Activated T-cell treated with anti-CD3 and anti-CD28 coated beads for 24 hours (primary cell): Measurements from ENCODE around the gene ABCC1.

ENCODE experiments used
- DNase-seq: peaks from one replicate; pipeline ENCODE4 v3.0.0-alpha.2; 2020; ENCODE audit warnings: low read depth

The ABCC1 gene

DNA sequence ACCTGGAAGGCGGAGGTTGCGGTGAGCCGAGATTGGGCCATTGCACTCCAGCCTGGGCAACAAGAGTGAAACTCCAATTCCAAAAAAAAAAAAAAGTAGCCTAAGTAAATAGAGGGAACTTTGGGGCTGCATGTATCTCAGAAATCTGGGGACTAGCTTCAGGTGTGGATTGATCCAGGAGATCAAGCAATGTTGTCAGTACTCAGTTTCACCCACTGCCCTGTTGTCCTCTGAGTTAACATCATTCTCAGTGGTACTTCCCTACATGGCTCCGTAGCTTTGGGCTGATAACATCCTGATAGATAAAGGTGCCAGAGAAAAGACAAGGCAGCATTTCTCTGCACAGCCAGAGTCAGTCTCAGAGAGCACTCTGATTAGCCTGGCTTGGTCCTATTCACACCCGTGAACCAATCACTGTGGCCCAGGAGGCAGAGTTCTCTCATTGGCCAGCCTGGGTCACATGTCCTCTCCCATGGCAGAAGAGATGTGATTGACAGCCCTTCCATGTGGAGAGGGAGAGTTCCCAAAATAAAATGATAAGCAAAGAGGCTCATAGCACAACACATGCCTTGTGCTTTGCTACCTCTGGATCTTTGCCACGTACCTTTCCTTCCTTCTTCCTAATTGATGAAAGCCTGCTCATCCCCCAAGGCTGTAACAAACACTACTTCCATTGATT is 99.6 kb downstream of the ABCC1 start:
- no peak for DNase-seq

DNA sequence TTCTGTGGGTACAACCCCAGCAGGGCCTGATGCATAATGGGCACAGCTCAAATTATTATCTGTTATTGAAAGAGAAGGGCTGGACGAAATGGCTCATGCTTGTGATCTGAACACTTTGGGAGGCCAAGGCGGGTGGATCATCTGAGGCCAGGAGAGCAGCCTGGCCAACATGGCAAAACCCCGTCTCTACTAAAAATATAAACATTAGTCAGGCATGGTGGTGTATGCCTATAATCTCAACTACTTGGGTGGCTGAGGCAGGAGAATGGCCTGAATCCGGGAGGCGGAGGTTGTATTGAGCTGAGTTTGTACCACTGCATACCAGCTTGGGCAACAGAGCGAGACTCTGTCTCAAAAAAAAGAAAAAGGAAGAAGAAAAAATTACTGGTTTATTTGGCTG is 100.7 kb downstream of the ABCC1 start:
- DNase-seq: no peak

DNA sequence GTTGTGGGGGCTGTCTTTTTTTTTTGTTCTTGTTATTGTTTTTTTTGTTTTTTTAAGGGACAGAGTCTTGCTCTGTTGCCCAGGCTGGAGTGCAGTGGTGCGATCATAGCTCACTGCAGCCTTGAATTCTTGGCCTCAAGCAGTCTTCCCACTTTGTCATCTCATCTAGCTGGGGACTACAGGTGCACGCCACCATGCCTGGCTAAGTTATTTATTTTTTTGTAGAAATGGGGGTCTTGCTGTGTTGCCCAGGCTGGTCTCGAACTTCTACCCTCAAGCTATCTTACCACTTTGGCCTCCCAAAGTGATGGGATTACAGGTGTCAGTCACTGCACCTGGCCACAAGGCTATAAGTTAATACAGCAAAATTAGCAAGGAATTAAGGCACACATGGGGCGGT is 101.7 kb downstream of the ABCC1 start:
- DNase-seq: no peak

DNA sequence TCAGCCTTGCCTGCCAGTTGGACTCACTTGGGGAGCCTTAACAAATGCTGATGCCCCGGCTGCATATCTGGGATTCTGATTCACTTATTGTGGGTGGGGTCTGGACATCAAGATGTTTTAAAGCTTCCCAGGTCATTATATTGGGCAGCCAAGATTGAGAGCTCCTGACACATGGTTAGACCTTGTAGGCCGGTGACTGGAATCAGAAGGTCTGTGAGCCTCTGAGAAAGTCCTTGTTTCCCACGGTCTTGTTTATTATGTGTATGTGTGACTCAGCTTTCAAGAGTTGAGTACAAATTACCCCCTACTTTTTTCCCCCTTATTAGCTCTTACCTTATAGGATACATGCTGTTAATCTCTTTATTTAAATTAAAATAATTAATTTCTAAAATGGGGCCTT is 103.5 kb downstream of the ABCC1 start:
- no peak for DNase-seq

DNA sequence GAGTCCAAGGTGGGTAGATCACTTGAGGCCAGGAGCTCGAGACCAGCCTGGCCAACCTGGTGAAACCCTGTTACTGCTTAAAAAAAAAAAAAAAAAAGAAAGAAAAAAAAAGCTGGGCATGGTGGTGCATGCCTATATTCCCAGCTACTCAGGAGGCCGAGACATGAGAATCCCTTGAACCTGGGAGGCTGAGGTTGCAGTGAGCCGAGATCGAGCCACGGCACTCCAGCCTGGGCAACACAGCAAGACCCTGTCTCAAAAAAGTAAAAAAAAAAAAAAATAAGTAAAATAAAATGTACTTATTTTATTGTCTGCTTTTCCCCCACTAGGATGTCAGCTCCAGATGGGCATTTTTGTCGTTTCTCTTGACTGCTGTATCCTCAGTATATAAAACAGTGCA is 107.7 kb downstream of the ABCC1 start:
- DNase-seq: no peak

DNA sequence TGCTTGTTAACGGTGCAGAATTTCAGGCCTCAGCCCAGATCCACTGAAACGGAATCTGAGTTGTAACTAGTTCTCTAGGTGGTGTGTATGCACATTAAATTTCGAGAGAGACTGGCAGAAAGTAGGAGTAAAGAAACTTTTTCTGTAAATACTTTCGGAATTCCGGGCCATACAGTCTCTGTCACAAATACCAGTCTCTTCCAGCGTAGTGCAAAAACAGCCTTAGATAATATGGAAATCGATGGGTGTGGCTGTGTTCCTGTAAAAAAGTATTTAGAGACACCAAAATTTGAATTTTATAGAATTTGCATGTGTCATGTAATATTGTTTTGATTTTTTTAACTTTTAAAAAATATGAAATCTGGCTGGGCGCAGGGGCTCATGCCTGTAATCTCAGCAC is 109.7 kb downstream of the ABCC1 start:
- no peak for DNase-seq

DNA sequence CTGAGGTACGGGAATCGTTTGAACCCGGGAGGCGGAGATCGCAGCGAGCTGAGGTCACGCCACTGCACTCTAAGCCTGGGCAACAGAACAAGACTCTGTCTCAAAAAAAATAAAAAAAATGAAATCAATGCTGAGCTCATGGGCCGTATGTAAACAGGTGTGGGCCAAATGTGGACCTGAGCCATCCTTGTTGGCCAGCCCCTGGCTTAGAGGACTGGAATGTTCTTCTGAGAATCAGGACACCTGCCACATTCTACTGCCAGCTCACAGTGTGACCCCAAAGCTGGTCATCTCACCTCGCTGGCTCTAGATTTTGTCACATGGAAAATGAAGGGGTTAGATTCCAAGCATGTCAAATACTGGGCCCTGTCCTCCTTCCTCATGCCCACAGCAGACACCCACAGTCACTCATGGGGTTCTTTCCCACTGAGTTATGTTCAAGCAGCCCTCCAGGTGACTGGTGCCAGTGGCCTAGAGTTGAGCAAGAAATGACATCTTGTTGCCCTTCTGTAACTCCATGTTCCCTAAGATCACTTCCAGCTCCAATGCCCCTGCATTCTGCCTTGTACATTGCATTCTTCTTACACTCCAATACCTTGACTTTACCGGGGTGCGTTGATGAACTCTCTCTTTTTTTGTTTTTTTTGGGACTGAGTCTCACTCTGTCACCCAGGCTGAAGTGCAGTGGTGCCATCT is 110.6 kb downstream of the ABCC1 start:
- DNase-seq: no peak

DNA sequence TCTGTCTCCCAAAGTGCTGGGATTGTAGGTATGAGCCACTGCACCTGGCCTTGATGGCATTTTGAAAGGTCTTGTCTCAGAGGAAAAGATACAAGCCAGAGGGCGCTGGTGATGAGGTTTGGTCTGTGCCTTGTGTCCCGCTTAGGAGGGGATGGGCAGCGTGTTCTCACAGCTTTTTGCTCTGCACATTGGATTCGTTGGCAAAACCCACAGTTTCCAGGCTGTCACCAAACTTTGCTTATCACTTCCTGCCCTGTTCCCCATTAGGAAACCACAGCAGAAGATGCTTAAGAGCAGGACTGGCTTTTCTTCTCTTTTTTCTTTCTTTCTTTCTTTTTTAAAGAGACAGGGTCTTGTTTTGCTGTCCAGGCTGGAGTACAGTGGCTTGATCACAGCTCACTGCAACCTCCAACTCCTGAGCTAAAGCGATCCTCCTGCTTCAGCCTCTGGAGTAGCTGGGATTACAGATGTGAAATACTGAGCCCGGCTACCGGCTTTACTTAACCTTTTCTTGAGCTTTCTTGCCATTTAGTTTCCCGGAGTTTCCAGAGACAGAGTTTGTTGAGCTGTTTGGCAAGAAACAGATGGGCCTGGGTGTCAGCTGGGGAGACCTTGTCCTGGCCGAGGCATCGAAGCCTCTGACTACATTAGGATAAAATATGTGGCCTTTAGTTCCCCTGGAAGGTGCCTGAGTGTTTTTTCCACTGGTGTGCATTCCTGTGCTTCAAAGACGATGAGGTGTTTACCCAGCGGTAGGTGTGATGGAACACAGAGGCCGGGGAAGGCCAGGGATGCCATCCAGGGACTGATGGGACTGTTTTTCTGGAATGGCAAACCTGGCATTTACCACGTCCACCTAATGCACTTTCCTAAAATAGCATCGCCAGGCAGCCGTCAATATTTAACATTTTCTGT is 112.9 kb downstream of the ABCC1 start:
- DNase-seq: peak; percentile 2

DNA sequence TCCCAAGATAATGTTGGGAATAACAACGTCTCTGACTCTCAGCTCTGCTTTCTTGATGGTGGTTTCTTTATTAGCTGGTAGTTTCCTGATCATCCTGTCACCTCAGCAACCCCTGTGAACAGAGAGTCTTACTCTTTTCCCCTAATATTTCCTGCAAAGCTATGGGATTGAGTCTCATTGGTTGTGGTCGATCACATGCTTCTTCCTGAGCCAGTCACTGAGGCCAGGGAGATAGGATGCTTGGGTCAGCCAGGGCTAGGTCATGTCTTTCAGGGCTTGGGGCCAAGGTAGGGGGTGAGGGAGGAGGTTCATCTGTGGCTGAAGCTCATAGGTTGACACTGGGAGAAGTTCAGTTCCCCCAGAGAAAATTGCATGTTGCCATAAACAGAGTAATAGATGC is 114.3 kb downstream of the ABCC1 start:
- no peak for DNase-seq

DNA sequence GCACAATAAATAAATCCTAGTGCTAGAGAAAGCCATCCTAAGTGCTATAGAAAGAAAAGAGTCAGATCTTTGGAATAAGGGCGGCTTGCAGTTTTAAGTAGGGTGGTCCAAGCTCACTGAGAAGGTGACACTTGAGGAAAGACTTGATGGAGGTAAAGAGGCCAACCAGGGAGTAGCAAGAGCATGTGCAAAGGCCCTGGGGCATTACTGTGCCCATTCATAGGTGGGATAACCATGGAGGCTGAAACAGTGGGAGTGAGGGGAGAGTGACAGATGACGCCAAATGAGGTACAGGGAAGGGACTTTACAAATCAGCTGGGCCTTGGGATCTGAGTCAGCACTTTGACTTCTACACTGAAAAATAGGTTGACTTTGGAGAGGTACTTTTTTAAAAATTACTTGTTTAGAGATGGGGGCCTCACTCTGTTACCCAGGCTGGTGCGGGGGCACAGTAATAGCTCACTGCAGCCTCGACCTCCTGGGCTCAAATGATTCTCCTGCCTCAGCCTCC is 115.5 kb downstream of the ABCC1 start:
- no peak for DNase-seq

DNA sequence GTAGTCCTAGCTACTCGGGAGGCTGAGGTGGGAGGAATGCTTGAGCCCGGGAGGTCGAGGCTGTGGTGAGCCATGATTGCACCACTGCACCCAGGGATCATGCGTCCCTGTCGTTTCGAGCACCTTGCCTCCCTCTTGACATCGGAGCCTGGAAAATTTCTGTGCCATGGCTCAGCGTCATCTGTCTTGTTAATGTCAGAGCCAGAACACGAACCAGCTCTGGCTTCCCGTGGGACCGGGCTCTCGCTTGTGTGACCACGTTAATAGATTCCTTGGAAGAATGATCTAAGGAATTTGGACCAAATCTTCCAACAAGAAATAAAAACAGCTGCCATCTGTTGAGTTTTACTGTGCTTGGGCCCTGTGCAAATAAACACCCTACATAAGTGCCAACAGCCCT is 117.7 kb downstream of the ABCC1 start:
- DNase-seq: no peak

DNA sequence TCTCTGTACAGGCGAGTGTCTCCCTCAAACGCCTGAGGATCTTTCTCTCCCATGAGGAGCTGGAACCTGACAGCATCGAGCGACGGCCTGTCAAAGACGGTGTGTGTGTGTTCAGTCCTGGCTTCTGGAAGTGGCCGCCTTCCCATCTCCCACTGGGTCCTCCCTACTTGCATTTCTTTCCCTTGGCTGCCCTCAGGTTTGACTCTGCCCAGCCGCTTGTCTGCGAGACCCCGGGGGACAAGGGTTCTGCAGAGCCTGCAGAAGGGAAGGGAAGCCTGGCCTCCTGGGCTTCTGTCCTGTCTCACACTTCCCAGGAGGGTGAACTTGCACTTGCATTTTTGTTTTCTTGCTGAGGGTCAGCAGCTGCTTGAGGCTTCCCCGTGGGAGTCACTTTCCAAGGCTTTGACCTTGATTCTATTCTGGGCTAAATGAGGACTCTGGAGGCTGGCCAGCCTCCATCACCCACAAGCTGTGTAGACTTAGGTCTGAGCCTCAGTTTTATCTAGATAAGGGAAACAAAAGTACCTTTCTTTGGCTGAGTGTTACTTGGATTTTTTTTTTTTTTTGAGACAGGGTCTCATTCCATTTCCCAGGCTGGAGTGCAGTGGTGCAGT is 122.3 kb downstream of the ABCC1 start:
- no peak for DNase-seq

DNA sequence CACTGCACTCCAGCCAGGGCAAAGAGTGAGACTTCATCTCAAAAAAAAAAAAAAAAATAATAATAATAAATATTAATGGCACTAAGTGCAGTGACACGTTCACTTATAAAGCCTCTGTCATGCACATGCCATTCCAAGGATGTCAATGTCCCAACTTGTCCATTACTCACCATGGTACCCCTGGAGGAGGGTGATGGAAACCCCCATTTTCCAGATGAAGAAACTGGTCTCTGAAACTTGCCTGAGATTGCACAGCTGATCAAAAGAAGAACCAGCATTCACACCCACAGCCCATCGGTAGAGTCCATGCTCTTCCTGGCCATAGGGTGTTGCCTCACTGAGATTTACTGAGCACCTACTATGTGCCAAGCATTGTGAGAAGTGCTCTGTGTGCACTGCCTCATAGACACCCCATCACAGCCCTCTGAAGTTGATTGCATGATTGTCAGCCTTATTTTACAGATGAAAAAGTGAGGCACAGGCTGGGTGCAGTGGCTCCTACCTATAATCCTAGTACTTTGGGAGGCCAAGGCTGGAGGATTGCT is 123.7 kb downstream of the ABCC1 start:
- no peak for DNase-seq

DNA sequence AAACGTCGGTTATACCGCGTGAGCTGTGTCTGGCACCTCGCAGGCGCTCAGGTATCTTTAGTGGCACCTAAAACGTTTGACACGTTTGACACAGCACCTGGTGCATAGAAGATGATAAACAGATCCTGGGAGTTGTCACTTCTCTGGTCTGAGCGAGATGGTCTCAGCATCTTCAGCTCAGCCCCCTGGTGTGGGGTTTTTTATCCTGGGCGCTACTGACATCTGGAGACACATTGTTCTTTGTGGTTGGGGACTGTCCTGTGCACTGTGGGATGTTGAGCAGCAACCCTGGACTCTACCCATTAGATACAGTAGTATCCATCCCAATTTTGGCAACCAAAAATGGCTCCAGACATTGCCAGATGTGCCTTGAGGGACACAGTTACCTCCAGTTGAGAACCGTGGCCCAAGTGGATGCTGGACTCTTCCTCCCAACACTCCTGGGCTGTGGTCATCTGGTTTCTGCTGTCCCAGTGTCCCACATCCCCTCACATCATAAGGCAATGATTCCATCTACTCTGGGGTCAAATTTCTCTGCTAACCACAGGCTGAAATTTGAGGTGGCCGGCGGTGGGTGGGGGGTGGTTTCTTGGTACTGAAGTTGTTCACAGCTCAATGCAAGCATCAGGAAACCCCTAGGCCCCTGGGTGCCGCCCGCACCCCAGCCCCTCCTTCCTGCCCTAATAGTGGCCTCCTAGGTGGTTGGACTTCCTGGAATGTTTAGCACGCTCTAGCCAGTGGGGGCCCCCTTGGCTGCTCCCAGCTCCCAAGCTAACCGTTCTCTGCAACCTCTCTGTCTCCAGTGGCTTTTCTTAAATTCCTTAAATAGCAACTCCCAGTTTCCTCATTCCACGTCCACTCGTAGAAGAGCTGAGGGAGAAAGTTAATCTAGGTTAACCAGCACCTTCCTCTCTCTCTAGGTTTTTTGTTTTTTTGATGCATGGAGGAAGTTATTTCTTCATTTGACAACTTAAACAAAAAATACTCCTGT is 124.8 kb downstream of the ABCC1 start:
- no peak for DNase-seq

DNA sequence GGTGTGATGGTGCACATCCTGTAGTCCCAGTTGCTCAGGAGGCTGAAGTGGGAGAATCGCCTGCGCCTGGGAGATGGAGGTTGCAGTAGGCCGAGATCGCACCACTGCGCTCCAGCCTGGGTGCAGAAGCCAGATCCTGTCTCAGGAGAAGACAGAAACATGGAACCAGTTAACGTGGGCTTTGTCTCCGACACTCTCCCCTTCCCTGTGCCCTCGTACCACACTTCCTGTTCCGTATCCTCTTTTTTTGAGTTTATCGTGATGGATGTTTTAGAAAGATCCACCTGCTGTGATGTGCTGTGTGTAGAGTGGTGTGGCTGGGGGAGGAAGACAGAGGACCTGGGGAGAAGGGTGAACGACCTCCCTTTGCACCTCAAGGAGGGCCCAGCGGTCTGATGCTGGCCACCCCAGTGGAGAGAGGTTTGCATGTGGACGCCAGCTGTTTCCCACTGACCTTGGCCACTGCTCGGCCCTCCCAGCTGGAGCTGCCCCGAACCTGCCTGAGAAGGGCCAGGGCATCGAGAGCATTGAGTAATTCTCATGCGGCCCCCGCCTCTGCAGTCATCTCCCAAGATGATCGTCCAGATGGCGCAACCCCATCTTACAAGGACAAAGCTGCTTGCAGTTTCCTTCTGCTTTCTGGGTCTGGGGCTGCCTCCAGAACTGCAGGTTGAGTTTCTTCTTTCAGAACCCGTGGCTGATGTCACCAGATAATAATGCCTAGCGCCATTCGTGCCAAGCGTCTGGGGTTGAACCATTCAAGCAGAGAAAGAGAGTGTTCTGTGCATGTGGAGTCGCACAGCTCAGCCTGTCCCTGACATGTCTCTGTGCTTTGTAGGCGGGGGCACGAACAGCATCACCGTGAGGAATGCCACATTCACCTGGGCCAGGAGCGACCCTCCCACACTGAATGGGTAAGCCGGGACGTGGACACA is 126.3 kb downstream of the ABCC1 start:
- no peak for DNase-seq

DNA sequence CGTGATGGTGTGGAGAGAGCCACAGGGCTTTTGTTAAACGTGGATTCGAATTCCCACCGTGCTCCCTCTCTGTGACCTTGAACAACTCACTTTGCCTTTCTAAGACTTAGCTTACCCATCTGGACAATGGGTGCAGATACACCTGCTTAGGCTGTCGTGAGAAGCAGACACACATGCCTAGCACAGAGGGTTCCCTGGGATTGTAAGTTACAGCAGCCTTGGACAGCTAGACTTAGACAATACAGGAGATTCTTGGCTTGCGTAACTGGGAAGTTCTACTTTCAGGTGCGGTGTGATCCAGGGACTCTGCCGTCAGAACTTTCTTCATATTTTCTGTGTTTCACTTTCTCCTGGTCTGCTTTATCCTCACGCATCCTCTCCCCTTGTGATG is 127.0 kb downstream of the ABCC1 start:
- DNase-seq: no peak

DNA sequence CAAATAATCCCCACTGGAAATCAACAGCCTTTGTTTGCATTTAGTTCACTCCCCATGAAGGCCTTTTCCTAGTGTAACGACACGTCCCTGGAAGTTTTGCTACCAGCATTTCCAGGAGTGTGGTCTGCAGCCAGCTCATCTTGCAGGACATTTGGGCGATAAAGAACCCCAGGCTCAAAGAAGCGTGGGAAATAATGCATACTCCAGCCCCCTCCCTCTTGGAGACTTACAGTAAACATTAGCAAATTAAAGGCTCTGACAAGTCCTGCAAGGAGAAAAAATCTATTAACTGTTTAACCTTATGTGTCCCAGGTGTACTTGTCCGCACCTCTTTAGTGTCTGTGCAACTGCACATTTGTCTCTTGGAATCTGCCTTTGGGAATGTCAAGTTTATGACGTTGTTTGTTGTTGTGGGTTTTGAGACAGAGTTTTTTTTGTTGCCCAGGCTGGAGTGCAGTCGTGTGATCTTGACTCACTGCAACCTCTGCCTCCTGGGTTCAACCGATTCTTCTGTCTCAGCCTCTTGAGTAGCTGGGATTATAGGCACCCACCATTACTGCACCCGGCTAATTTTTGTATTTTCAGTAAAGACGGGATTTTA is 131.1 kb downstream of the ABCC1 start:
- no peak for DNase-seq

DNA sequence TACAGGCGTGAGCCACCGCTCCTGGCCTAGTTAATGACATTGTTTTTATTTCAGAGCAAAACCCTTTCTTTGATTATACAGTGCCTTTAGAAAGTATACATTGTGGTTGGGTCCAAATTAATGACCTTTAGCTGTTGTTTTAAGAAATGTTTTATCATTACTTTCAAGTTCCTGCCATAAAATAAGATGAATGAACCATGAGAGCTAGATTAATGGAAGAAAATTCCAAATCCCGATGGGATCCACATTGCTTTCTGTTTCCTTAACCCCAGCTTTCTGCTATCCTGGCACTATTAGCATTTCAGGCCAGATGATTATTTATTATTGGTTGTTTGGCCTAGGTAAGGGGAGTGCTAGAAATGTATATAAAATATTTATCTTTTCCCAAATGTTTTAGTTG is 131.7 kb downstream of the ABCC1 start:
- no peak for DNase-seq

DNA sequence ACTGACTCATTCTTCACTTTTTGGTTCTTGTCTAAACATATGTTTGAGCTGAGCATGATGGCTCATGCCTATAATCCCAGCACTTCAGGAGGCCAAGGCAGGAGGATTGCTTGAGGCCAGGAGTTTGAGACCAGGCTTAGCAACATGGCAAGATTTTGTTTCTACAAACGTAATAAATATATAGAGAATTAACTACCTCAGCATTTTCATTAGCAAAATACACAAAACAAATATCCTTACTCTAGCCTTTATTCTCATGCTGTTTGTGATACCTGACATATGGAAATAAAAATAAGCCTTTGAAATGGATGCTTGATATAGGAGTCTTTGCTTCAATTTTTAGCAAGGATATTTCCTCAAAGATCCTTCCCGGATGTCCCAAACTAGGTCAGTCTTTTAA is 132.8 kb downstream of the ABCC1 start:
- DNase-seq: no peak
